Esophagus muscularis mucosa (tissue), 3 donors: ENCODE data around the gene GNA12.

Experiments
- POLR2A ChIP-seq: fragments of 450-650 bp; IDR thresholded peaks from one replicate; pipeline ENCODE4 v1.6.1; 2017; ENCODE audit warnings: antibody characterized with exemption, moderate library complexity, mild to moderate bottlenecking, low read depth
- TF ChIP-seq, protein P1 (sequence below), 3 experiments: fragments of 200-600 bp in 2 of 3; fragments of 450-650 bp in 1 of 3; sonication (generic) in 2 of 3; IDR thresholded peaks; one replicate each; pipeline ENCODE4 v1.5.1; 2017 to 2019; ENCODE audit warnings: antibody characterized with exemption in 3 of 3, mild to moderate bottlenecking in 2 of 3, moderate library complexity in 1 of 3

DNA sequence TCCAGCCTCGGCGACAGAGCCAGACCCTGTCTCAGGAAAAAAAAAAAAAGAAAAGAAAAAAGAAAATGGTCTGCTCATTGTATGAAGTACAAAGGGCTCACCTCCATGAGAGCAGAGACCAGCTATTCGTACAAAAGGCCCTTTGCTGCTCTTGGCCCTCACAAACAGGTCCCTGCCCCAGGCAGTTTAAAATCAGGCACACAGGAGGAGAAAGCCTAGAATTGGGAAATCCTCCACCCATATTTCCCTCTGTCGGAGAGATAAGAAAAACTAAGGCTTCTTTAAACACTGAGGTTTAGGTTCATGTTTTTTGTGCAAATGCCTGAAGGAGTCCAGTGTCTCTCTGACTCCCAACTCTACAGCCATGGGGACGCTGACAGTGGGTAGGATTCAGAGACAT, 15.1 kb downstream of the GNA12 start:
- TF ChIP-seq, protein P1, sequence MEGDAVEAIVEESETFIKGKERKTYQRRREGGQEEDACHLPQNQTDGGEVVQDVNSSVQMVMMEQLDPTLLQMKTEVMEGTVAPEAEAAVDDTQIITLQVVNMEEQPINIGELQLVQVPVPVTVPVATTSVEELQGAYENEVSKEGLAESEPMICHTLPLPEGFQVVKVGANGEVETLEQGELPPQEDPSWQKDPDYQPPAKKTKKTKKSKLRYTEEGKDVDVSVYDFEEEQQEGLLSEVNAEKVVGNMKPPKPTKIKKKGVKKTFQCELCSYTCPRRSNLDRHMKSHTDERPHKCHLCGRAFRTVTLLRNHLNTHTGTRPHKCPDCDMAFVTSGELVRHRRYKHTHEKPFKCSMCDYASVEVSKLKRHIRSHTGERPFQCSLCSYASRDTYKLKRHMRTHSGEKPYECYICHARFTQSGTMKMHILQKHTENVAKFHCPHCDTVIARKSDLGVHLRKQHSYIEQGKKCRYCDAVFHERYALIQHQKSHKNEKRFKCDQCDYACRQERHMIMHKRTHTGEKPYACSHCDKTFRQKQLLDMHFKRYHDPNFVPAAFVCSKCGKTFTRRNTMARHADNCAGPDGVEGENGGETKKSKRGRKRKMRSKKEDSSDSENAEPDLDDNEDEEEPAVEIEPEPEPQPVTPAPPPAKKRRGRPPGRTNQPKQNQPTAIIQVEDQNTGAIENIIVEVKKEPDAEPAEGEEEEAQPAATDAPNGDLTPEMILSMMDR (IDR thresholded peaks at IDR 0.05) = no peak
- no peak for TF ChIP-seq POLR2A
